Lower leg skin (tissue), 3 donors: ENCODE results near the gene CFLAR.

ENCODE experiments used
- CTCF ChIP-seq, 3 donors: fragments of 450-650 bp; IDR thresholded peaks; one replicate each; pipeline ENCODE4 v1.5.1; 2016; ENCODE audit warnings: antibody characterized with exemption in 3 of 3, mild to moderate bottlenecking in 3 of 3, moderate library complexity in 2 of 3
- POLR2A ChIP-seq, 2 donors: fragments of 450-650 bp; IDR thresholded peaks; one replicate each; pipeline ENCODE4 v1.6.1; 2016 to 2017; ENCODE audit warnings: antibody characterized with exemption in 2 of 2, mild to moderate bottlenecking in 1 of 2, moderate library complexity in 1 of 2

GRCh38 chr2:201174687-201175086 is 58.7 kb downstream of the CFLAR start:
- TF ChIP-seq CTCF (IDR thresholded peaks at IDR 0.05) (no peak), POLR2A (IDR thresholded peaks at IDR 0.05) (no peak)
